ENCODE measurements around the gene ARID4B.

DNA sequence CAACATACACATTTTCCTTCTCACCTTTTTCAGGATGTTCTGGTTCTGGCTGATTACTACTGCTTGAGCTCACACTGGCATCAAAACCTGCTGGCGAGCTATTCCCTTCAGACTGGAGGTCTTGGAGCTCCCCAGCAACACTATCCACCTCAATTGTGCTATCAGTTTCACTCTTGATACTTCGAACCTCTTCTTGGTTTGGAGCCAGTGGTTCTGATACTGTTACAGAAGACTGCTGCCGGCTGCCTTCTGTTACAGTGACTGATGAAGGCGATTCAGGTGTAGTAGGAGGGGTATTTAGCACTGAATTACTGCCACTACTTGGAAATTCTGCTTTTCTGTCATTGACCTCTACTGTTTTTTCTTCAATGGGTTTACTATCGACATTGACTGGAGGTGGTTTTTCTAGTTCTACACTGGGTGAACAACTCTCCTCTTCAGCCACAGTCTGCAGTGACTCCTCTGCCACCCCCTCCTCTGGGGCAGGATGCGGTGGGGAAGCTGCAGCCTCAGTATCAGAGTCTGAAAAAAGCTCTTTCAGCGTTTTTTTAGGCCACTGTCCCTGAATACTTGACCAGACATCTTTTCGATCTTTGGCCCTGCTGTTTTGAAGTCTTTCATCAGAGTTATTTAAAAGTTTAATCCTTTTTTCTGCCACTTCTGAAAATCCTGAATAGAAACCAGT lies 146.3 kb downstream of the ARID4B start:
- TF ChIP-seq, protein P1, sequence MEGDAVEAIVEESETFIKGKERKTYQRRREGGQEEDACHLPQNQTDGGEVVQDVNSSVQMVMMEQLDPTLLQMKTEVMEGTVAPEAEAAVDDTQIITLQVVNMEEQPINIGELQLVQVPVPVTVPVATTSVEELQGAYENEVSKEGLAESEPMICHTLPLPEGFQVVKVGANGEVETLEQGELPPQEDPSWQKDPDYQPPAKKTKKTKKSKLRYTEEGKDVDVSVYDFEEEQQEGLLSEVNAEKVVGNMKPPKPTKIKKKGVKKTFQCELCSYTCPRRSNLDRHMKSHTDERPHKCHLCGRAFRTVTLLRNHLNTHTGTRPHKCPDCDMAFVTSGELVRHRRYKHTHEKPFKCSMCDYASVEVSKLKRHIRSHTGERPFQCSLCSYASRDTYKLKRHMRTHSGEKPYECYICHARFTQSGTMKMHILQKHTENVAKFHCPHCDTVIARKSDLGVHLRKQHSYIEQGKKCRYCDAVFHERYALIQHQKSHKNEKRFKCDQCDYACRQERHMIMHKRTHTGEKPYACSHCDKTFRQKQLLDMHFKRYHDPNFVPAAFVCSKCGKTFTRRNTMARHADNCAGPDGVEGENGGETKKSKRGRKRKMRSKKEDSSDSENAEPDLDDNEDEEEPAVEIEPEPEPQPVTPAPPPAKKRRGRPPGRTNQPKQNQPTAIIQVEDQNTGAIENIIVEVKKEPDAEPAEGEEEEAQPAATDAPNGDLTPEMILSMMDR (IDR thresholded peaks at IDR 0.05): no peak
- TF ChIP-seq POLR2A (IDR thresholded peaks at IDR 0.05): no peak

Measured in Peyer's patch (tissue), 4 donors.